Pancreas (tissue), 10 donors: ENCODE measurements around the gene MEF2C. TPM values are rescaled to one million over a fixed set of nuclear protein-coding genes. Genes with fewer than 3 reads are reported as not detected.

ENCODE experiments used
- ATAC-seq, 4 donors: fragments of 200-7000 bp; cut with Tn5 transposase; one replicate each; pipeline versions ENCODE4 v1.8.0 to v1.9.1; 2020; ENCODE audit warnings: mild to moderate bottlenecking in 4 of 4, moderate library complexity in 4 of 4
- DNase-seq, 6 donors: peaks; one replicate each; pipeline ENCODE4 v3.0.0-alpha.2; 2020
- FAIRE-seq: peaks from 2 replicates; lab custom pipeline; 2012; peaks lifted over from hg19 to GRCh38; lab: Jason Lieb, UNC
- H3K27ac ChIP-seq, 4 donors: fragments of 200-600 bp; sonication (generic); 1 replicate in 3 of 4; 2 replicates in 1 of 4; pipeline versions ENCODE4 v1.5.0 to v1.8.0; 2020
- H3K27me3 ChIP-seq, 4 donors: fragments of 200-600 bp; one replicate each; pipeline ENCODE4 v1.8.0; 2021
- H3K36me3 ChIP-seq, 3 donors: fragments of 200-600 bp; sonication (generic) in 1 of 3; one replicate each; pipeline versions ENCODE4 v1.5.0 to v1.8.0; 2020 to 2021
- H3K4me1 ChIP-seq, 3 donors: fragments of 200-600 bp; one replicate each; pipeline ENCODE4 v1.8.0; 2021
- H3K4me3 ChIP-seq, 4 donors: fragments of 200-600 bp; sonication (generic) in 2 of 4; one replicate each; pipeline versions ENCODE4 v1.5.0 to v1.8.0; 2020 to 2021
- H3K9me3 ChIP-seq, 4 donors: fragments of 200-600 bp; one replicate each; pipeline ENCODE4 v1.8.0; 2021
- WGBS, 2 donors: extraction: QIAGEN DNeasy Blood & Tissue Kit; methylation state at CpG; one replicate each; pipeline ENCODE4 v1.1.7; 2013; 5-methylcytosine and 5-hydroxymethylcytosine counted together
- intact Hi-C, 3 donors: fragments of 100-400 bp; cut with DNase I; formaldehyde crosslinking; loops; one replicate each; pipeline versions ENCODE4 v1.11.1 to v1.14.2; 2022
- polyA plus RNA-seq, 2 donors: library from polyadenylated mRNA; stranded (reverse); fragments of 200-250 nt; gene quantifications; one replicate each; pipeline ENCODE4 v1.2.3, GENCODE V29; 2013
- total RNA-seq, 6 donors: library from RNA; stranded (reverse); fragmentation: NEBNext Ultra II Directional in 4 of 6; extraction: Animal tissue kit (Norgen Biotek cat#: 25700) in 4 of 6; gene quantifications; one replicate each; pipeline versions ENCODE4 v1.2.1 to v1.2.4, GENCODE V29; 2021 to 2023
- TF ChIP-seq, protein P1 (sequence below), 4 donors: fragments of 200-600 bp; sonication (generic) in 3 of 4; IDR thresholded peaks; one replicate each; pipeline versions ENCODE4 v1.5.0 to v1.8.0; 2021; ENCODE audit warnings: antibody characterized with exemption in 4 of 4
- donor health status: healthy with polysubstance abuse.
- donor health status: DM: no; HTN: no; CAD: no; lungs with moderate emphysema.
- donor health status: DM: no; HTN: no; CAD: no.
- donor health status: control.
- donor health status: control.
- donor health status: Bipolar disorder and iron deficiency.
- donor health status: DM: yes; HTN: yes; CAD: no.
- donor health status: DM: no; HTN: no; CAD: no.
- donor health status: DM: no; HTN: no; CAD: no.
- donor health status: DM: yes; HTN: yes; CAD: no.

The MEF2C gene
- total and polyA plus RNA-seq, 8 donors: 1.5 to 19.9 (median 4.8) TPM

DNA sequence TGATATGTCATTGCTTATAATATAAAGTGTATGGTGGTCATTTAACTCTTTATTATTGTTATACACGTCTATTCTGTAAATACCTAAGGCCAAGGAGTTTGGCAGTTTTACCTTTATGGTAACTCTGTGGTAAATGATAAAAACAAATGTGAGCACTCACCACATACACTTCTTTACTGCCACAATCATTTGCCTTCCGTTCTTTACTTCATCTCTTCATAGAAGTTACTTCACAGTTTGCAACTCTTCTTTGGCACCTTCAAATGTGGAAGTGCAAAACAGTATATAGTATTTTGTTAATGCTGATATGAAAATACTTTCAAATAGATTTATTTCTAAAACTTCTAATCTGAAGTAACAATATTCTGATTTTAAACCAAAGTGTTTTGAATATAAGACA lies 4.4 kb upstream of the MEF2C start:
- Histone ChIP-seq H3K27ac (no peak overlapping the region), H3K9me3 (no peaks in the 10 kb centered on the region), H3K36me3 (no peaks in the 10 kb centered on the region), H3K4me1 (no peaks in the 10 kb centered on the region), H3K4me3 (no peak overlapping the region), H3K27me3 (peaks cover 0 to 15% (median 0%) of the 10 kb centered on the region in 4 donors)
- no peak for FAIRE-seq
- WGBS, 2 donors: 69 to 75% methylated on average over 2 of the region's 2 CpGs
- intact Hi-C loops: no loop called here
- no peak for DNase-seq
- TF ChIP-seq, protein P1, sequence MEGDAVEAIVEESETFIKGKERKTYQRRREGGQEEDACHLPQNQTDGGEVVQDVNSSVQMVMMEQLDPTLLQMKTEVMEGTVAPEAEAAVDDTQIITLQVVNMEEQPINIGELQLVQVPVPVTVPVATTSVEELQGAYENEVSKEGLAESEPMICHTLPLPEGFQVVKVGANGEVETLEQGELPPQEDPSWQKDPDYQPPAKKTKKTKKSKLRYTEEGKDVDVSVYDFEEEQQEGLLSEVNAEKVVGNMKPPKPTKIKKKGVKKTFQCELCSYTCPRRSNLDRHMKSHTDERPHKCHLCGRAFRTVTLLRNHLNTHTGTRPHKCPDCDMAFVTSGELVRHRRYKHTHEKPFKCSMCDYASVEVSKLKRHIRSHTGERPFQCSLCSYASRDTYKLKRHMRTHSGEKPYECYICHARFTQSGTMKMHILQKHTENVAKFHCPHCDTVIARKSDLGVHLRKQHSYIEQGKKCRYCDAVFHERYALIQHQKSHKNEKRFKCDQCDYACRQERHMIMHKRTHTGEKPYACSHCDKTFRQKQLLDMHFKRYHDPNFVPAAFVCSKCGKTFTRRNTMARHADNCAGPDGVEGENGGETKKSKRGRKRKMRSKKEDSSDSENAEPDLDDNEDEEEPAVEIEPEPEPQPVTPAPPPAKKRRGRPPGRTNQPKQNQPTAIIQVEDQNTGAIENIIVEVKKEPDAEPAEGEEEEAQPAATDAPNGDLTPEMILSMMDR (IDR thresholded peaks at IDR 0.05): no peak
- no peak for ATAC-seq

DNA sequence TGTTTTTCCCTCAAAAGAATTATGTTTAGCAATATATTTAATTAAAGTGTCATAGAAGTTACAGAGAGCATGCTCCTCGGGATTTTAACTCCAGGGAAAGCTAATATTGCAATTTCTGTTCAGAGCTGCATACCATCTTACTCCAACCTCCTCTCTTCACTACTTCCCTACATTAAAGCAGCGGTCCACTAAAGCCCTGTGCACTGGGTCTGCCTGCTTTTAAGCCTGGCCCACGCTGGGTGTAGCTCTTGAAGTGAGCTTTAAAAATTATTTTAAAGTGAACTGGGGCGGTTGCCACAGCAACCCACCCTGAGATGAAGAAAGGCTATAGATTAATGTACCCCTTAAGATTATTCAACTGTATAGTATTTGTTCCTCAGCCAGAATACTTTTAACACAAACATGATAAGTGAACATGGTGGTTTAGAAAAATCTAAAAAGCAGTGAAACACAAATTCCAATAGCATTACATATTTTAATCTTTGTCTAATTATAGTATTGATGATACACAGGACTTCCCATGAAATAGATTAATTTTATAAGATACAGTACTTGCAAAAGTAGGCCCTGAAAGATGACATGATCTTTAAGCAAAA lies 3.9 kb upstream of the MEF2C start:
- intact Hi-C loops: no loop called here
- Histone ChIP-seq H3K27me3 (peaks cover 0 to 15% (median 0%) of the 10 kb centered on the region in 4 donors), H3K4me3 (no peak overlapping the region), H3K9me3 (no peaks in the 10 kb centered on the region), H3K36me3 (no peaks in the 10 kb centered on the region), H3K4me1 (no peaks in the 10 kb centered on the region), H3K27ac (no peak overlapping the region)
- TF ChIP-seq, protein P1 (IDR thresholded peaks at IDR 0.05): no peak
- FAIRE-seq (no peak), ATAC-seq (no peak), DNase-seq (no peak)
- WGBS, 2 donors: 73 to 77% methylated on average over 4 of the region's 4 CpGs

DNA sequence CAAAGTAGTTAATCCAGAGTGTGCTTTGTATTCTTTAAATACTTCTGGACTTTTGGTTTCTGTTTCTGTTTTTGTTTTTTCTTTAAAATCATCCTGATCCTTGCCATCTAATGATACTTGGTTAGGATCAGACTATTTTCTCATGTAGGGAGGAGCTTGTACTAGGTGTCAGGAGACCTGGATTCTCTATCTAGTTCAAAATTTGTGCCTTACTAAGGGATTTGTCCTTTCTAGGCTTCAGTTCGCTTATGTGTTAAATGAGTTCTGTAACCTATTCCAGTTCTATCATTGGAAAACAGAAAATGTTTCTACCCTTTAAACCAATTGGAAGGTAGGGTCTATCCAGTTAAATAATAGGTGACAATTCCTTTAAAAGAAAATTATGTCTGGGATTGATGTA lies 3.3 kb upstream of the MEF2C start:
- Histone ChIP-seq H3K27me3 (peaks cover 0 to 15% (median 0%) of the 10 kb centered on the region in 4 donors), H3K9me3 (no peaks in the 10 kb centered on the region), H3K36me3 (no peaks in the 10 kb centered on the region), H3K27ac (peak overlapping the region in 1 of 4 donors; percentile 9), H3K4me3 (no peak overlapping the region), H3K4me1 (no peaks in the 10 kb centered on the region)
- ATAC-seq (no peak), FAIRE-seq (no peak), DNase-seq (no peak)
- TF ChIP-seq, protein P1 (IDR thresholded peaks at IDR 0.05): no peak
- intact Hi-C loops: no loop called here
- 73 to 82% methylated on average over 1 of the region's 1 CpG for WGBS, 2 donors

DNA sequence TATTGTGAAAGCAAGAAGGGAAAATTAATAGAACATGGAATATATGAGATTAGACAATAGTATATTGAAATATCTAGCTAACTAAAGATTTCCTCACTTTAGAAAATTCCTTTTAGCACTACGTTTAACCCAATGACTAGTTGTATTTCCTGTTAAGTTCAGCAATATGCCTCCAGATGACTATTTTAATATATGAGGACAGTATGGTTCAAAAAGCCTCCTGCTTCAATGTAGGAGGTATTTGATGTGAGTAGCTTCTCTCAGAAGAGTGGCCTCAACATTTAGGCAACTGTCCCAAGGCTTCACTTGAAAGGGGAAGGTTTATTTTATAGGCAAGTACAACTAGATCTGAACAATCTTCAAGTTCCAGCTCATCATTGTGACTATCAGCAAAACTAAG lies 2.0 kb upstream of the MEF2C start:
- ATAC-seq: no peak
- TF ChIP-seq, protein P1 (IDR thresholded peaks at IDR 0.05): no peak
- Histone ChIP-seq H3K9me3 (no peaks in the 10 kb centered on the region), H3K4me3 (no peak overlapping the region), H3K27ac (no peak overlapping the region), H3K36me3 (no peaks in the 10 kb centered on the region), H3K27me3 (peaks cover 0 to 5% (median 1%) of the 10 kb centered on the region in 4 donors), H3K4me1 (no peaks in the 10 kb centered on the region)
- FAIRE-seq: peak; percentile 53
- WGBS, 2 donors: 48 to 50% methylated on average over 1 of the region's 1 CpG
- intact Hi-C loops: no loop called here
- DNase-seq: no peak

DNA sequence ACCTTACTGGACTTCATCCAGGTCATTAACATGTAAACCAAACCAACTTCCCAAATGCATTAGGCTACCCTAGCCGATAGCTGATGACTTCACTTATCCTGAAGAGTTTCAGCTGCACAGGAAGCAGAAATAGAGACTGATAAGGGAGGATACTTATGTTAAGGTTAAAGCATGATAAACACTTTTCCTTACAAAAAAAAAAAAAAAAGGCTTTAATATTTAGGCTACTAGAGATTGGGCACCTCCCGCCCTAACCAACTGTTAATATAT lies 1.6 kb upstream of the MEF2C start:
- intact Hi-C loops: no loop called here
- 51% methylated on average over 2 of the region's 2 CpGs for WGBS, 2 donors

More for the DNA sequence above, 1.6 kb upstream of the MEF2C start:
- Histone ChIP-seq H3K4me1 (no peaks in the 10 kb centered on the region), H3K27ac (peak overlapping the region in 2 of 4 donors; percentile 65 to 70), H3K9me3 (no peaks in the 10 kb centered on the region), H3K4me3 (peak overlapping the region in 3 of 4 donors; percentile 38 to 54 (median 41)), H3K27me3 (peaks cover 0 to 5% (median 0%) of the 10 kb centered on the region in 4 donors), H3K36me3 (no peaks in the 10 kb centered on the region)
- TF ChIP-seq, protein P1 (IDR thresholded peaks at IDR 0.05): no peak
- ATAC-seq (no peak), FAIRE-seq (no peak), DNase-seq (no peak)
